Erythroblast (primary cell): ENCODE results near the gene KIAA0513.

Source experiments
- GATA1 ChIP-seq: IDR thresholded peaks from 2 replicates; pipeline ENCODE4 v1.6.1; 2011; ENCODE audit warnings: low read depth, mild to moderate bottlenecking, control low read depth, low read length, moderate library complexity
- POLR2A ChIP-seq: IDR thresholded peaks from 2 replicates; pipeline ENCODE4 v1.6.1; 2011; ENCODE audit warnings: mild to moderate bottlenecking, low read length

- TF ChIP-seq POLR2A (no peak), GATA1 (no peak)
Measured at GRCh38 chr16:85003725-85004586, 23.6 kb upstream of the KIAA0513 start.
